ENCODE data around the gene NDST4. TPM values are rescaled to one million over a fixed set of nuclear protein-coding genes. Genes with fewer than 3 reads are reported as not detected.

NDST4 gene
- not detected in 2 replicates for total RNA-seq

DNA sequence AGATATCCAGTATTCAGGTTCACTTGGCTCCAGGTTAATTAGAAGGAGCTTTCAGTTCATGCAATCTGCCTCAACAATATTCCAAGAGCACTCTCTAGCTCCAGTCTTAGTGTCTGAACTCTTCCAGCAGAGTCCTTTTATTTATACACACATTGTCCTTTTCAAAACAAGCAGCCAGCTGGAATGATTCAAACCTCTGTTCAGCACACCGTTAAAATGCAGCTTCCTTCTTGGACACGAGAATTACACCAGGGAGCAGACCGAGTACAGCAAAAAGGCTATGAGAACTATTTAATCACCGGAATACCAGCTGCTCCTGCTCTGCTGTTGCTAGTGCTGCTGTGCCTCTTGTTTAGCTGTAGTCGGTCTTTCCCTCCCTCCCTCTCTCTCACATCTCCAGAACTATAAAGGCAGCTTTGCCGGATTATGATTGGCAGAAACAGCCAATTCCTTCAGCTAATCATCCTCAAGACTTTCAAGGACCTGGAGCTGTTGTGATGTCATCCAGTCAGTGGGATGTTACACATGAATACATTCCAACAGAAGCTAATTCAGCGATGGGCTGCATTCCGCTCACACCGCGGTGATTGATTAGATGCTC lies at the start of gene NDST4:
TSS of gene NDST4 (minus strand) at position 115 of the 601 bp plus-strand sequence. CDS start 36,584 bp downstream, outside the sequence.
- intact Hi-C loops (cut with micrococcal nuclease): no loop called here

DNA sequence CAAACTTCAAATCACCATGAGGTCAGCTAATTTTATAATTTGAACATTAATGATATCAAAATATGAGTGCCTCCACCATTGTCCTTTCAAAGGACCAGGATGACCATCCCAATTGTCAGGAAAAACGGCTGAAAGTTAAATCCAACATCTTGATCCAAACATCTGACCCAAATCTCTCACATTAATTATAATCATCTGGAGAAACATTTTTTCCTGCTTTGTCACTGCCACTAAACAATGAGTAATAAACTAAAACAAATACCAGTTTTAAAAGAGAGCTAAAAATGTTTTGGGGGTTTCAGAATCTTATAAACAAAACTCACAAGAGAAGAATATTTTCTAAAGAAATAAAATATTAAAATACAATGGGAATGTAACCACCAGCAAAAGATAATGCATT lies 45.7 kb upstream of the NDST4 start:
- intact Hi-C loops (cut with micrococcal nuclease): no loop called here

DNA sequence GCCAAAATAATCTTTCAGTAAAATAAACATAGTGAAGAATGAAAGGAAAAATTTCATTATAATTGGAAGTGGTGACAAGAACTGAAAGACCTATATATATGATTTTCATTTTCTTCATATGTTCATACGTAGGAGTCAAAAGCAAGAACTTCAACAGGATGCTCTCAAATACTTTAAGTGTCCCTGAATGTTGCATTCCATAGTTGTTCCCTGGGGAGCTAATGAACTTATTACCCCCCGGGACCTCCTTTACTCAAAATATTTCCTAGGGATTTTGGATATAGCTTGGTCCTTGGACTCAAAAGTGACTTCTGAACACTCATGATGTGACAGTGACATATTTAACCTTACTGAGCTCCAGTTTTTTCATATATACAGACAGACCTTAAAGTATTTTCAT lies 44.9 kb upstream of the NDST4 start:
- intact Hi-C loops (cut with micrococcal nuclease): no loop called here

DNA sequence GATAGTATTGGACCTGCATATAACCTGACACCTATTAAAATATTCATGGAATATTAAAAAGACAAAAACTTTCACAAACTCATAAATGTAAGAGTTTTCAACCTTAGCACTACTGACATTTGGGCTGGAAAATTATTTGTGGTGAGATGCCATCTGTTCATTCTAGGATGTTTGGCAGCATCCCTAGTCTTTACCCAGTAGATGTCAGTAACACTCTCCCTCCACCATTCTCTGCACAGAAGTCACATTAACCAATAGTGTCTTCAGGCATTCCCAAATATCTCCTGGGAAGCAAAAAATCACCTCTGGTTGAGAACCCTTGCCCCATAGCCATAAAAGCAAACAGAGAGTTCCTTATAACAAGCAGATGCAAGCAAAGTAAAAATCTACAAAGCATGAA lies 41.4 kb upstream of the NDST4 start:
- intact Hi-C loops (cut with micrococcal nuclease): no loop called here

DNA sequence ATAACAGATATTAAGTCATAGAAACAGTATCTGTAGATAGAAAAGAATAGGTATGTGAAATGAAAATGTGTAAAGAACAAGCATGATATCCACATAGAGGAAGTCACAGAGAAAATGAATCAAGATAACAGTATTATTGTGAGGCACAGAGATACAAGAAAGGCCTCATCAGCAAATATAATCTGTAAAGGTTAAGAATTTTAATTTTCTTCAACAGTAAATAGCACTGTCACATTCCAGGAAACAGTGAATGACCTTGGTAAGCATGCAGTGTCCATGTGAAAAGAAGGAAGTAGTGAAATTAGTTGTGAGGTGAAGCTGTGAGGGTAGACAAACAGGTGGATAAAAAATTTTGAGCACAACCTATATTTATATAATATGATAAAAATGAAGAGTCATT lies 39.5 kb upstream of the NDST4 start:
- intact Hi-C loops (cut with micrococcal nuclease): no loop called here

DNA sequence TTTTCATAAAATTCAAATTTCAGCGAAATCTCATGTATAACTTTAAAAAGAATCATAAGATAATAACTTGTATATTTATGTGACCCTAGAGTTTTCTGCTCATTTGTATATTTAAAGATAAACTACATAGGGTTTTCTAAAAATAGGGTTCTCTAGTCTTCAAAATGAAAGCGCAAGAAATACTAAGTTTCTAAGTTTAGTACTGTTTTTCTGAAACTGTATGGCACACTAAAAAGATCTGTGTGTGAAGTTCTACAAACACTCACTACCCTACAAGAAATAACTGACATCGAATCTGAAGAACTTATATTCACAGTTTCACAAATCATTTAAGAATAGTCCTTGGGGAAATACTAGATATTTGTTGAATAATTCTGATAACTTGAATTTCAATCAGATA lies 38.7 kb upstream of the NDST4 start:
- intact Hi-C loops (cut with micrococcal nuclease): no loop called here

DNA sequence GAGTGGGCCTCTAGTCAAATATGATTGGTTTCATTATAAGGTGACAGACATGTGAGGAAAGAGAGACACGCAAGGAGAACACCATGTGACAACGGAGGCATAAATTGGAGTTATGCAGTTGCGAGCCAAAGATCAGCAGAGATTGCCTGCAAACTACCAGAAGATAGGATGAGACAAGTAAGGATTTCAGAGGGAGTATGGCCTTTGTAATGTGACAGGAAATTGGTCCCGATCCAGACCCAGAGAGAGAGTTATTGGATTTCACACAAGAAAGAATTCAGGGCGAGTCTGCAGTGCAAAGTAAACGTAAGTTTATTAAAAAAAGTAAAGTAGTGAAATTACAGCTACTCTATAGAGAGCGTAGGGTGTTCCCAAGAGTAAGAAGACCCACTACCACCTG lies 35.7 kb upstream of the NDST4 start:
- intact Hi-C loops (cut with micrococcal nuclease): no loop called here

DNA sequence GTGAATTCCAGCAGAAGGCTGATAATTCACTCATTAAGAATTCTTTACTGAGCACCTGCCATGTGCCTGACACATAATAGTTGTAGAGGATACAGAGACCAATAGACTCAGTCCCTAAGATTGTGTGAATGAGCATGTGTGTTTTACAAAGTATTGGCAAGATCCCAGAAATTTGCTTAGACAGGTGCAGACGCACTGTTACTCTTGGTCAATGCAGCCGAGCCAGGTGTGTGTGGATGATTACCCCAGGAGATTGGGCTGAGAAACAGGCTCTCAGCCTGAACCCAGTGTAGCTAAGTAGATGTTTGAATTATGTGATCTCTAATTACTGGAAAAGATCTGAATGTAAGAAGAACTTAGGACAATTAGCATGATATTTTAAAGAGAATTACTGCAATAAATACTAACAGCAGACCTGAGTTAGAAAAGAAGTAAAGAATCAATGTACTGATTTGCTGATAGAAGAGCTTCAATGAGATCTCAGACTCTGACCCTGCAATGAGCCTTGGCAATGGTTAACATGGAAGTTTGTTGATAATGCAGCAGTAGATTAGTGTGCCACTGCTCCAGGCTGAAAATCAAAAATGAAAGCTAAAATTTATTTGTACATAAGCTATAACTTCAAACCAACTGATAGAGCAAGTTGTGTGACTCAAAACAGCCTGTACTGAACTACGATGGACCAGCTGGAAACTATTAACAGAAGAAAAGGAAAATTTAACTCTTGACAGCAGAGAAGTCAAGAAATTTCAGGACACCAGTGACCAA lies 32.2 kb upstream of the NDST4 start:
- intact Hi-C loops (cut with micrococcal nuclease): no loop called here

DNA sequence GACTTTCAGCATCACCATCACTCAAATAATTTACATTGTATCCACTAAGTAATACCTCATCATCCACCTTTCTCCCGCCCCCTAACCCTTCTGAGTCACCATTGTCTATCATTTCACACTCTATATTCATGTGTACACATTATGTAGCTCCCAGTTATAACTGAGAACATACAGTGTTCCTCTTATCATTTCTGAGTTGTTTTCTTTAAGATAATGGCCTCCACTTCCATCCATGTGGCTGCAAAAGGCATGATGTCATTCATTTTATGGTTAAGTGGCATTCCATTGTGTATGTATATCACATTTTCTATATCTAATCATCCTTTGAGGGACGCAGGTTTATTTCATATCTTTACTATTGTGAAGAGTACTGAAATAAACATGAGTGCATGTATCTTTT lies 14.6 kb upstream of the NDST4 start:
- intact Hi-C loops (cut with micrococcal nuclease): no loop called here

DNA sequence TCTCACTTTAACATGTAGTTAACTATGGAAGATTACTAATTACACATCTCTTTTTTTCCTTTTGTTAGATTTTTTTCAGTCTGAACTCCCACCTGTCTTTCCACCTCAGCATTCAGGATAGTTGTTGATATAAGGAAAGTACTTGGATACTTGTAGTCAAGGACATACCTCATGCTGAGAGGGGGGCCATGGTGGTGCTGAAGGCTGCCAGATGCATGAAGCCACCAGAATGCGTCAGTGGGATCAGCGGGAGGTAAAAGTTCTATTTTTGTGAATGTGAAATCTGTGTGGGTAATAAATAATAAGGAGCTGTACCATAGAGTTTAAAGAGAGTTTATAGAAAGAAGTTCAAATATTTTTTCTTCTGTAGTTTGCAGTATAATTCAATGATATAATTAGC lies 13.1 kb upstream of the NDST4 start:
- intact Hi-C loops (cut with micrococcal nuclease): no loop called here

DNA sequence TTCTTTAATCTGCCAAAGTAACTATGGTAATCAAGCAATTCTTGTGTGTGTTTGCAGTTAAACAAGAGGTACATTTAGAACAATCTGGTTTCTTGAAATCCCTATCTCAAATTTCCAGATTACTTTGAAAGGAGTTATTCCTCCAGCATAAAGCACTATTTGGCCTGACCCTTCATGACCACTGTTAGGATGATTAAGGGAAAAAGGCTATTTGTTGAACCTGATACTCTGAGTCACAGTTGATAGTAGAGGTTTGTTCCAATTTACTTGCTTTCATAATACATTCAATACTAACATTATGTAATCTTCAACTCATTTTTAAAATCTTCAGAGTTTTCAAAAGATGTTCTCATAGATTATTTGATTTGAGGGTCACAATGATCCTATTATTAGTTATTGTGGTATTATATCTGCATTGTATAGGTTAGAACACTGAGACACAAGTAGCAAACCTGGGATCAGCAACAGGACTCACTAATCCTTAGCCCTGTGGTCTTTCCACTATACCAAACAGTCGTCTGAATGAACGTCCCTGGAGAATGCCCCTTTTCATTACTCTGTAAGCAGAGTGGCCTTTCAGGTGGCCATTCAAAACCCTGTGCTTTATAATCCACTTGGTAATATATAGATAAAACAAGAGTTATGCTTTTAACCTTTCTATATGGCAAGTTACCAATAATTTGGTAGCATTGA lies 8.1 kb upstream of the NDST4 start:
- intact Hi-C loops (cut with micrococcal nuclease): no loop called here

DNA sequence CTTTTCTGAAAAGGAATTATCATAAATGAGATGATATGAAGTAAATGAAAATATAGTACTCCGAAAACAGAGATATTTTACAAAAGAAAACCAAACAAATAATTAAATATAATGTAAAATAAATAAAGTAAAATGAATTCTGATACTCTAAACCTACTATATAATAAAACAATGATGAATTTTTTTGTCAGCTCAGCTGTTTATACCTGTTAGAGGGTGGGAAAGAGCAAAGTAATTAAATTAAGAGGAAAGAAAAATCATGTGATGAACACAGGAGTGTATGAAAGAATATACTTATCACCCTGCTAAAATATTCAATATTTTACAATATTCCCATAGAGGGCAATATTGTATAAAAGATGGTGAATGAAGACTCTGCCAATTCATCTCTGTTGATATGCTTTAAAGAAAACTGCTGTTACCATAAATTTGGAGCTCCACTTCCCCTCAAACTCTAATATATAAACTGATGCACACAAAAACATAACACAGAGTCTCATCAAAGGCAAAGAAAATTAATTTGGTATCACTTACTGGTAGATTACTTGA lies 6.5 kb upstream of the NDST4 start:
- intact Hi-C loops (cut with micrococcal nuclease): no loop called here

DNA sequence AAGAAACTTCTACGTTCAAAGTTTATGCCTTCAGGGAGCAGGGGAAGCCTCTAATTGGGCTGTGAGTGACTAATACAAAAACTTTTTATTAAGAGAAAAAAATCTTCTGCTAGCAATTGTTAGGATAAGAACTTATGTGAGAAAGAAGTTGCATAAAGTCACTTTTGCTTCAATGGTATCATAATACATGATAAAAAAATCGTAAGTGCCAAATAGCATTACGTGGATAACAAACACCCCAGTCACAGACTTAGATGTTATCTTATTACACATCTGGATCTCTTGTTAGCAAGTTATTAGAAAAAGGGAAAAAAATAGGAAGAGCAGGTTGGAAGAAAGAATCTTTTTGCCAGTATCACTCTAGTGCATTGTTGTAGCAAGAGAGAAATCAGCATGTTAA lies 4.2 kb upstream of the NDST4 start:
- intact Hi-C loops (cut with micrococcal nuclease): no loop called here

DNA sequence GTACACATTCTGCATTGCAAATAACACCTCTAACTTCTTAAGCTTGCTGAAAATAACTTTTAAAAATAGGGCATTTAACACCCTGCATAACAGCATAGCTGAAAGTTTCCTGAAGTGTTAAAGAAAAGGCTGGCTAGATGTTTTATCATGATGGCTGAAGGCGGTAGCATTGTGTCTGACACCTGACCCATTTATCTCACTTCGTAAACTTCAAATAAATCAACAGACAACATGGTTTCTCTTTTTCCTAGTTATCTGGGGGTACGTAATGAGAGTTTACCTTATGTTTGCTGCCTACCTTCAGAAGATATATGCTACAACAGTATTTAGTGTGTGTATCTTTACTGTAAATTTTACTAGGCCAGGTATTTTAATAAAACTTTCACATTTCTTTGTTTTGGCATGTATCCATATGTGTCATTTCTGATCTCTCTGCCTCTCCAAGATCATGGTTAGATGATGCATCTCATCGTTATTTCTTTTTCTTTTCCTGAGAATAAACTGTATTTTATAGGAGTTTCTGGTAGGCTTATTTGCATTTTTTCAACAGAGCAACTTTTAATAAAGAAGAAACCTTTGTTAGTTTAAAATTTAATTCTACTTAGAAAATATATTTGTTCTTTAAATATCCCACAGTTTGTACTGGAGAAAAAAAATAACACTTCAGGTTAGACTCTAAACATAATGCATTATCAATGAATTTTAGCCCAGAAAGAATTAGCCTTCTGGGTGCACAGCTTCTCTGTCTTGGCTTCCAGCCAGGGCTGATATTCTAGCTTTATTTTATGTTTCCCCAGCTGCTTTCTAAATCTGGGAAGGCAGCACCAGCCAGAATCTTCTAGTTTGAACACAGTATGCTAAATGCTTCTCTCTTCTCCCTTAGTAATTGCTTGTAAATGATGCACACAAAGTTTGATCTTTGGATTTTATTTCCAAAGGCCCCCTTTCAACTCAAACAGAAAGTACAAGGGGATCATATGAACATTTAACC lies 2.9 kb downstream of the NDST4 start:
- intact Hi-C loops (cut with micrococcal nuclease): no loop called here

DNA sequence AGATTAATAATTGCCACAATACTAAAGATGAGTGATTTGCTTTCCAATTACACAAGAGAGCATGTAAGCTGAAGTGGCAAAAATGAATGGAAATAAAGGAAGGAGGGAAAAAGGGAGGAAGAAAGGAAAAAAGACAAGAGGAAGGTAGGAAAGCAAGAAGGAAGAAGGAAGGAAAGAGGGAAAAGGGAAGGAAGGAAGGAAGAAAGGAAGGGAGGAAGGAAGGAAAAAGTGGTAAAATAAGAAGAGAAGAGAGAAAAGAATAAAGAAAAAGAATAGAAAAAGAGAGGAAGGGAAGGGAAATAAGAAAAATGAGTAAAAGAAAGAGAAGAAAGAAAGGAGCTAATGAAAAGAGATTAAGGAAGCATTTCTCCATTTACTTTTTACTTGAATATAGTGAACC lies 4.6 kb downstream of the NDST4 start:
- intact Hi-C loops (cut with micrococcal nuclease): no loop called here

DNA sequence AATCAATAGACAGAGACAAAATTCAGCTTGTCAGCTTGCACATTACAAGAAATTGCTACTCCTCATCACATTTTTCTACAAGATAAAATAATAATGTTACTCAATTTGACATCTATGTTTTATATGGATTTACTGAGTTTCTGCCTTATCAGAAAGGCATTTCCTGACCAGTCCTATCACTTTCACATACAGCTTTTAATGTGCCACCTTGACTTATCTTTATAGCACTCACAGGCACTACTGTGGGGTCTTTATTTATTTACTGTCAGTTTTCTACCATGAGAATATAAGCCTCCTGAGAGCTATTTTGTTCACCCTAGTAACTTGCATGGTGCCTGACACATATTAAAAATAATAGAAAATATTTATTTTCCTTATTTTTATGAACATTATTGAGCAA lies 6.0 kb downstream of the NDST4 start:
- intact Hi-C loops (cut with micrococcal nuclease): no loop called here

DNA sequence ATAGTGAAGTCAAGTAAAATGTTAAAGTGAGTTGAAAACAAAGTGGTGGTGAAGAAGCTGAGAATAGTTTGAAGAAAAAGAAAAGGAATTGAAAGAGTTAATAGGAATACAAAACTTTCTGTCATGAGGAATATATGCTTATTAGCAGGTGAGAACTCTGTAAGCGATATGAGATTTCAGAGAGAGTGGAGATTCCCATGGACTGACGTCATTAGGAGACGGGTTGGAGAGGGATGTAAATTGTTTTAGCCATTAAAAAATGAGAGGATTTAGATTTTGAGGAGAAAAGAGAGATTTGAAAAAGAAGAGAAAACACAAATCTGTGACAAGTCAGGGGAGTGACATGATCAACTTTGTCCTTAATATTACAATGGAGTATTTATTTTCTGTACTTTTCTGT lies 11.7 kb downstream of the NDST4 start:
- intact Hi-C loops (cut with micrococcal nuclease): no loop called here

DNA sequence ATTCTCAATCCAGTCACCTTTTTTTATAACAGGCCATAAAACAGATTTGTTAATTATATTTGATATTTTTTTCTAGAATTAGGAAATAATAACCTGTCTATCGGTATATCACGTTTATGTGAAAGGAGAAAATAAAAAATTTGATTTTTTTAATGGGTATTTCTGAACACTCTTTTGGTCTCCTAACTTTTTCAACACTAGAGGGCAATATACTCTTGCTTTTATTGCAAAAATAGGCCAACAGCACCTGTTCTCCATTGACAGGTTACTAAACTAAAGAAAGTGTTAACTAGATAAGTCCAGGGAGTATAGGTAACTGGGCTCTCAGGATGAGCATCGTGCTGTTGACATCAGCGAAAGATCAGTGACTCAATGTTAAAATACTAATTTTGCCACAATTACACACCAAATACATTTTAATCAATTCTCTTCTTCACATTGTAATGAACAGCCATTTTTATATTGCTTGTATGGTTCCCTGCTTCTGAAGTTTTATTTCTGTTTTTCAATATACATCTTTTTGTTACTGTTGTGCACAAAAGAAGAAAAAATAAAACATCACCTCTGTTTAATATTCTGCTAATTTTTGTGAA lies 22.8 kb downstream of the NDST4 start:
- intact Hi-C loops (cut with micrococcal nuclease): loop anchor here (10.0 kb wide), 1 partner anchor 444 kb away; no protein-coding TSS in a partner anchor

DNA sequence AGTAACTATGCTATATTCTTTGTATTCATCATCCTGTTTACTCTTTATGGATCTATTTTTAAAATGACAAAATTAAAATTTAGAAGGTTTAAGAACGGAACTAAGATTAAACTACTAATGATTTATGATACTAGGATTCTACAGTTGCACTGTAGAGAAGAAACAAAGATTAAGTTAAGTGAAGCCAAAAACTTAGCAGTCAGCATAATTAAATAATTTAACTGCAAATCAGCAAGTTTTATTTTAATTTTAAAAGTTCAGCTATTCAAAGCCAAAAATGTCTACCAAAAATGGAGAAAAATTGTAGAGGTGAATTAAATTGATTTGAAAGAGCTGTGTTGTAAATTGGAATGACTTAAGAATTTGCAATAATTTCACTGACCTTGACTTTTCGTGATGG lies 30.8 kb downstream of the NDST4 start:
- intact Hi-C loops (cut with micrococcal nuclease): no loop called here

DNA sequence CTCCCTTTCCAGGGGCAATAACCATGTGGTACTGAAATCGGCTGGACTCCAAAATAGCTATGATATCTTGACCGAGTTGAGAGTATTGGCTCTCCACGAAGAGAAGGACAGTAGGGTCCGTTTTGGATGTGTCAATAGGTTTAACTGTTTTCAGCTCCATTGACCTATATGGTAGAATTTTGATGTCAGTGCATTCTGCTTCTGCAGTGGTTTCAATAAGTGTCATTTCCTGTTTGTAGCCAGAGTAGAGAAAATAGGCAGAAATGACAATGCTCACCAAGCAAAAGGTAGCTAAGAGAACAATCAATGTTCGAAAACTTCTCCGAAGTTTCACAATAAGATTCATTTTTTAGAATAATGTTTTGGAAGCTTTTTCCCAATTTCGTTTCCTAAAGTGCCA lies 36.7 kb downstream of the NDST4 start:
- intact Hi-C loops (cut with micrococcal nuclease): no loop called here

DNA sequence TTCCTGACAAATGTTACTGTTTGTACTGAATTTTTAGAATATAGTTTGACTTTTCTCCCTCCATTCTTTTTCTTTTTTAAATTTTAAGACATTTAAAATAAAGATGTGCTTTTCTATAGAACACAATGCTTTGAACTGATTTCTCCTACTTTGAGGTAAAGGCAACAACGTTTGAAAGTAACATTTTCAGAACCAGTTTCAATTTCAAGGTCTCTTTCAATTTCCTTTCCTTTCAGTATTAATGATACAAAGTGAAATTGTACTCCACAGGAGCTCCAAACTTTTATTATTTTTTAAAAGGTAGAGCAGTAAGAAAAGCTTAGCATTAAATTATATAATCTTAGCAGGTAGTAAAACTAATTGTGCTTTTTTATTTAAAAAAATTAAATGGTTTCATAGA lies 54.9 kb downstream of the NDST4 start:
- intact Hi-C loops (cut with micrococcal nuclease): no loop called here
